ENCODE measurements around the gene TMEM161A.

DNA sequence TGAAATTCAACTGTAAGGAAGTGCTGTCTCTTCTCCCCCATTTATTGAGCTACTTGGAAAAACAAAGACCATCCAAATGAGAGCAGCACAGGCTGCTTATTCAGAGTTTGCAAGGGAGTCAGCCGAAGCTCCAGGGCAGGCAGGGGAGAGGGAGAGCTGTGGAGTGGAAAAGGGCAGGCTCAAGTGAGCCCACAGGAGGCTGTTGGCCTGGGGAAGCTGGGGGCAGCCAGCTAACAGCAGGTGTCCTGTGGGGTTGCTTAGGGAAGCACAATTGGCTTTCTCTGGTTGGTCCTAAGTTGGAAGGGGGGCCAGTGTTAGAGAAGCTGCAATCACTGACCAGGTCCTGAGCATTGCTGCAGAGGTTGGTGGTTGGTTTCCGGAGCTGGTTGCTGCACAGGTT is 50.6 kb downstream of the TMEM161A start:
- TF ChIP-seq, protein P1, sequence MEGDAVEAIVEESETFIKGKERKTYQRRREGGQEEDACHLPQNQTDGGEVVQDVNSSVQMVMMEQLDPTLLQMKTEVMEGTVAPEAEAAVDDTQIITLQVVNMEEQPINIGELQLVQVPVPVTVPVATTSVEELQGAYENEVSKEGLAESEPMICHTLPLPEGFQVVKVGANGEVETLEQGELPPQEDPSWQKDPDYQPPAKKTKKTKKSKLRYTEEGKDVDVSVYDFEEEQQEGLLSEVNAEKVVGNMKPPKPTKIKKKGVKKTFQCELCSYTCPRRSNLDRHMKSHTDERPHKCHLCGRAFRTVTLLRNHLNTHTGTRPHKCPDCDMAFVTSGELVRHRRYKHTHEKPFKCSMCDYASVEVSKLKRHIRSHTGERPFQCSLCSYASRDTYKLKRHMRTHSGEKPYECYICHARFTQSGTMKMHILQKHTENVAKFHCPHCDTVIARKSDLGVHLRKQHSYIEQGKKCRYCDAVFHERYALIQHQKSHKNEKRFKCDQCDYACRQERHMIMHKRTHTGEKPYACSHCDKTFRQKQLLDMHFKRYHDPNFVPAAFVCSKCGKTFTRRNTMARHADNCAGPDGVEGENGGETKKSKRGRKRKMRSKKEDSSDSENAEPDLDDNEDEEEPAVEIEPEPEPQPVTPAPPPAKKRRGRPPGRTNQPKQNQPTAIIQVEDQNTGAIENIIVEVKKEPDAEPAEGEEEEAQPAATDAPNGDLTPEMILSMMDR (IDR thresholded peaks at IDR 0.05), result no peak
- TF ChIP-seq POLR2AphosphoS5 (IDR thresholded peaks at IDR 0.05; ENCODE audit: insufficient read depth in 1 of 2, low read depth in 1 of 2), result no peak
